HepG2 (cell line): Measurements from ENCODE around the gene SEPTIN5. TPM values are rescaled to one million over a fixed set of nuclear protein-coding genes. Genes with fewer than 3 reads are reported as not detected.

Source experiments
- ATAC-seq: fragments of 200-7000 bp; cut with Tn5 transposase; 3 replicates; pipeline ENCODE4 v1.9.1; 2020; ENCODE audit warnings: mild to moderate bottlenecking, moderate library complexity
- BruUV-seq: library from RNA; stranded (reverse); fragments of 400-500 nt; replicated peaks from 2 replicates; lab custom pipeline; 2021; lab: Mats Ljungman, UMichigan
- CTCF ChIA-PET: fragments of 300-600 bp; formaldehyde crosslinking; extraction: SDS; loops from one replicate; lab custom pipeline; 2021; ENCODE audit warnings: low total read pairs, inconsistent platforms, low intra/inter-chr PET ratio; lab: Yijun Ruan, JAX
- POLR2A ChIA-PET: fragments of 350-600 bp; sonication (Branson Sonifier 250); formaldehyde crosslinking; loops from one replicate; lab custom pipeline; 2020; ENCODE audit warnings: antibody characterized with exemption, inconsistent platforms; lab: Yijun Ruan, JAX
- DNase-seq: peaks from one replicate; pipeline ENCODE4 v3.0.0-alpha.2; 2015; ENCODE audit warnings: low spot score
- FAIRE-seq: peaks from 3 replicates; lab custom pipeline; 2011; peaks lifted over from hg19 to GRCh38; lab: Jason Lieb, UNC
- H2AFZ ChIP-seq: one replicate; pipeline ENCODE4 v1.6.1; 2011; ENCODE audit warnings: low read length, inconsistent platforms
- H3K27ac ChIP-seq: fragments of 300-600 bp; 3 replicates; pipeline ENCODE4 v1.8.0; 2011; ENCODE audit warnings: mixed run types, mild to moderate bottlenecking, mixed read lengths, low read length, inconsistent platforms; ENCODE audit not compliant: insufficient read depth; ENCODE audit errors: extremely low read length
- H3K27me3 ChIP-seq, 2 experiments: fragments of 200-600 bp in 1 of 2; 2 replicates in 1 of 2; 3 replicates in 1 of 2; pipeline versions ENCODE4 v1.6.0 to v1.8.0; 2011; ENCODE audit warnings: low read length in 2 of 2, mild to moderate bottlenecking in 2 of 2, moderate library complexity in 2 of 2, inconsistent platforms in 1 of 2; ENCODE audit not compliant: insufficient read depth in 2 of 2, control insufficient read depth in 1 of 2
- H3K36me3 ChIP-seq, 2 experiments: fragments of 200-600 bp in 1 of 2; replicated peaks in 1 of 2; 2 replicates in 1 of 2; 3 replicates in 1 of 2; pipeline versions ENCODE4 v1.5.1 to v1.8.0; 2011; ENCODE audit warnings: low read length in 2 of 2, inconsistent platforms in 1 of 2; ENCODE audit not compliant: insufficient read depth in 2 of 2, control insufficient read depth in 1 of 2
- H3K4me1 ChIP-seq: 2 replicates; pipeline ENCODE4 v1.5.1; 2012; ENCODE audit warnings: low read length, inconsistent platforms; ENCODE audit not compliant: insufficient read depth
- H3K4me2 ChIP-seq: 2 replicates; pipeline ENCODE4 v1.6.0; 2011; ENCODE audit warnings: low read depth, low read length, inconsistent platforms
- H3K4me3 ChIP-seq, 3 experiments: fragments of 200-600 bp in 1 of 3; sonication (generic), shearing (Covaris generic) in 1 of 3; replicated peaks in 1 of 3; 2 replicates each; pipeline ENCODE4 v1.5.1; 2011 to 2016; ENCODE audit warnings: low read length in 3 of 3, inconsistent platforms in 2 of 3, low read depth in 2 of 3, mild to moderate bottlenecking in 2 of 3, control low read depth in 1 of 3, mixed read lengths in 1 of 3; ENCODE audit not compliant: insufficient read depth in 1 of 3
- H3K79me2 ChIP-seq: one replicate; pipeline ENCODE4 v1.6.1; 2011; ENCODE audit warnings: low read length, inconsistent platforms; ENCODE audit not compliant: insufficient read depth
- H3K9ac ChIP-seq: 2 replicates; pipeline ENCODE4 v1.6.0; 2011; ENCODE audit warnings: mild to moderate bottlenecking, low read depth, low read length, inconsistent platforms; ENCODE audit not compliant: insufficient read depth
- H3K9me3 ChIP-seq: 2 replicates; pipeline ENCODE4 v1.5.1; 2012; ENCODE audit warnings: mild to moderate bottlenecking, low read length
- H4K20me1 ChIP-seq: 2 replicates; pipeline ENCODE4 v1.6.0; 2011; ENCODE audit warnings: inconsistent platforms, mild to moderate bottlenecking, low read length, moderate library complexity; ENCODE audit not compliant: insufficient read depth
- BATF2 ChIP-seq: sonication (generic); formaldehyde crosslinking; IDR thresholded peaks from 2 replicates; pipeline ENCODE4 v1.8.0; 2022; ENCODE audit warnings: mild to moderate bottlenecking, missing genetic modification reagents, moderate library complexity
- HOMEZ ChIP-seq: IDR thresholded peaks from 2 replicates; pipeline ENCODE4 v1.6.1; 2016; ENCODE audit warnings: low read depth
- PHF8 ChIP-seq: sonication (generic); formaldehyde crosslinking; IDR thresholded peaks from 2 replicates; pipeline ENCODE4 v1.5.0; 2020; ENCODE audit warnings: missing genetic modification reagents
- RFX5 ChIP-seq: IDR thresholded peaks from 2 replicates; pipeline ENCODE4 v1.6.1; 2011; ENCODE audit warnings: low read depth, low read length, improper control_type of control experiment
- THRA ChIP-seq: sonication (generic); formaldehyde crosslinking; IDR thresholded peaks from 2 replicates; pipeline ENCODE4 v1.4.0; 2020; ENCODE audit warnings: missing genetic modification reagents, borderline replicate concordance
- ZBTB38 ChIP-seq: sonication (generic); formaldehyde crosslinking; IDR thresholded peaks from 2 replicates; pipeline ENCODE4 v1.5.1; 2020; ENCODE audit warnings: mild to moderate bottlenecking, missing genetic modification reagents
- ZBTB7B ChIP-seq: sonication (generic); formaldehyde crosslinking; IDR thresholded peaks from 2 replicates; pipeline ENCODE4 v1.4.0; 2020; ENCODE audit warnings: missing genetic modification reagents
- ZNF430 ChIP-seq: sonication (generic); formaldehyde crosslinking; IDR thresholded peaks from 2 replicates; pipeline ENCODE4 v1.9.0; 2021; ENCODE audit warnings: mild to moderate bottlenecking, missing genetic modification reagents
- ZNF672 ChIP-seq: sonication (generic); formaldehyde crosslinking; IDR thresholded peaks from 2 replicates; pipeline ENCODE4 v1.8.1; 2022; ENCODE audit warnings: missing genetic modification reagents
- ZNF775 ChIP-seq: sonication (generic); formaldehyde crosslinking; IDR thresholded peaks from 2 replicates; pipeline ENCODE4 v1.4.0; 2020; ENCODE audit warnings: missing genetic modification reagents, mild to moderate bottlenecking, moderate library complexity, borderline replicate concordance
- WGBS: methylation state at CpG from one replicate; pipeline ENCODE4 v1.1.6; 2017; ENCODE audit warnings: low lambda C conversion rate; 5-methylcytosine and 5-hydroxymethylcytosine counted together
- in situ Hi-C: cut with HindIII; loops from 2 replicates; pipeline ENCODE4 v1.10.0; 2017; ENCODE audit warnings: low pct_unique_long_range_greater_than_20kb; ENCODE audit not compliant: extremely low pct_ligation_motif_present
- intact Hi-C: fragments of 100-400 bp; cut with micrococcal nuclease; formaldehyde crosslinking; loops from one replicate; pipeline ENCODE4 v1.10.0; 2022; ENCODE audit not compliant: unreplicated experiment
- polyA plus RNA-seq, 8 experiments: library from polyadenylated mRNA; depleted of rRNA in 3 of 8; stranded (reverse) in 7 of 8; unstranded in 1 of 8; fragments of >200 nt; fragmentation: Illumina TruSeq in 4 of 8; extraction: Trizol in 4 of 8; gene quantifications; 2 replicates each; pipeline versions ENCODE4 v1.2.1 to v1.2.3, GENCODE V29; 2011 to 2016; ENCODE audit warnings: low read depth in 4 of 8, missing spikeins in 1 of 8, mixed read lengths in 1 of 8; ENCODE audit not compliant: insufficient read depth in 1 of 8
- total RNA-seq, 5 experiments: library from RNA; depleted of rRNA; stranded (reverse); fragments of >200 nt; fragmentation: Illumina TruSeq; extraction: Trizol; gene quantifications; 2 replicates each; pipeline ENCODE4 v1.2.3, GENCODE V29; 2016; ENCODE audit warnings: low read depth in 1 of 5

Gene SEPTIN5
- total and polyA plus RNA-seq, 2 of the 13 experiments (the other 11 are each of a cell fraction or from before 2014, with no cell fraction given): 0.33 TPM; not detected in 1

GRCh38 chr22:19680287-19680881 lies 33.9 kb upstream of the SEPTIN5 start:
- H4K20me1 ChIP-seq: no peaks in the 10 kb centered on the region
- no peaks in the 10 kb centered on the region for H3K79me2 ChIP-seq
- FAIRE-seq (no peak), DNase-seq (no peak), ATAC-seq (no peak)
- BruUV-seq: no TSS peak
- H3K27me3 ChIP-seq: peaks cover 0 to 15% of the 10 kb centered on the region in 2 experiments; a peak in 3 of 5 replicates
- ChIA-PET CTCF (interaction anchor here (1.9 kb wide), 1 partner anchor 37 kb away, joined by 14 read pairs; no protein-coding TSS in a partner anchor), POLR2A (no interaction called here)
- H3K27ac ChIP-seq: no peak overlapping the region
- intact Hi-C loops: no loop called here
- 44% methylated on average over 4 of the region's 16 CpGs for WGBS
- no peak overlapping the region for H2AFZ ChIP-seq
- H3K9ac ChIP-seq: no peak overlapping the region
- no peak overlapping the region for H3K4me3 ChIP-seq
- no peaks in the 10 kb centered on the region for H3K36me3 ChIP-seq
- in situ Hi-C loops: no loop called here
- TF ChIP-seq ZNF430 (no peak), PHF8 (no peak), ZNF775 (CRISPR knock-in tag) (no peak), HOMEZ (CRISPR knock-in tag) (no peak), THRA (CRISPR knock-in tag) (no peak), ZNF672 (CRISPR knock-in tag) (no peak), ZBTB38 (CRISPR knock-in tag) (no peak), ZBTB7B (CRISPR knock-in tag) (no peak), RFX5 (no peak), BATF2 (no peak)
- no peak overlapping the region for H3K4me2 ChIP-seq
- no peaks in the 10 kb centered on the region for H3K4me1 ChIP-seq
- no peaks in the 10 kb centered on the region for H3K9me3 ChIP-seq
